HepG2 (cell line): ENCODE results near the gene MIDN. TPM values are rescaled to one million over a fixed set of nuclear protein-coding genes. Genes with fewer than 3 reads are reported as not detected.
A peak's percentile ranks its signal among the peaks of the same experiment; 100 is the strongest.

Source experiments
- CCAR2 ChIP-seq: fragments of 200-400 bp; formaldehyde crosslinking; optimal IDR thresholded peaks from 2 replicates; pipeline ENCODE3; 2018; ENCODE audit warnings: low read depth, mild to moderate bottlenecking, low read length, moderate library complexity
- CCDC6 ChIP-seq: sonication (generic); formaldehyde crosslinking; IDR thresholded peaks from 2 replicates; pipeline ENCODE4 v1.8.1; 2022; ENCODE audit warnings: mild to moderate bottlenecking, missing genetic modification reagents, moderate library complexity
- KLF16 ChIP-seq, 2 experiments: sonication (generic) in 1 of 2; formaldehyde crosslinking in 1 of 2; IDR thresholded peaks; 2 replicates each; pipeline versions ENCODE4 v1.6.1 to v1.8.0; 2016 to 2023; ENCODE audit warnings: missing genetic modification reagents in 2 of 2, missing compliant biosample characterization in 1 of 2
- NFE2L1 ChIP-seq: sonication (generic); formaldehyde crosslinking; IDR thresholded peaks from 2 replicates; pipeline ENCODE4 v1.4.0; 2020; ENCODE audit warnings: missing genetic modification reagents, mild to moderate bottlenecking, borderline replicate concordance
- PHF20 ChIP-seq: sonication (generic); formaldehyde crosslinking; IDR thresholded peaks from 2 replicates; pipeline ENCODE4 v1.5.0; 2020; ENCODE audit warnings: mild to moderate bottlenecking, missing genetic modification reagents
- SMC3 ChIP-seq: IDR thresholded peaks from 2 replicates; pipeline ENCODE4 v1.6.1; 2011; ENCODE audit warnings: low read length, improper control_type of control experiment
- ZNF101 ChIP-seq: sonication (generic); formaldehyde crosslinking; IDR thresholded peaks from 2 replicates; pipeline ENCODE4 v1.4.0; 2020; ENCODE audit warnings: mild to moderate bottlenecking, low read depth, missing genetic modification reagents, borderline replicate concordance
- ZNF33A ChIP-seq: sonication (generic); formaldehyde crosslinking; IDR thresholded peaks from 2 replicates; pipeline ENCODE4 v1.5.1; 2020; ENCODE audit warnings: missing genetic modification reagents, mild to moderate bottlenecking, moderate library complexity, borderline replicate concordance
- ZNF446 ChIP-seq: sonication (generic); formaldehyde crosslinking; IDR thresholded peaks from 2 replicates; pipeline ENCODE4 v1.5.0; 2020; ENCODE audit warnings: mild to moderate bottlenecking, missing genetic modification reagents
- ZNF614 ChIP-seq: IDR thresholded peaks from 2 replicates; pipeline ENCODE4 v1.6.1; 2018; ENCODE audit warnings: missing biosample characterization, missing genetic modification reagents, inconsistent platforms, borderline replicate concordance
- ZSCAN9 ChIP-seq: IDR thresholded peaks from 2 replicates; pipeline ENCODE4 v1.6.1; 2016; ENCODE audit warnings: borderline replicate concordance
- polyA plus RNA-seq, 8 experiments: library from polyadenylated mRNA; depleted of rRNA in 3 of 8; stranded (reverse) in 7 of 8; unstranded in 1 of 8; fragments of >200 nt; fragmentation: Illumina TruSeq in 4 of 8; extraction: Trizol in 4 of 8; gene quantifications; 2 replicates each; pipeline versions ENCODE4 v1.2.1 to v1.2.3, GENCODE V29; 2011 to 2016; ENCODE audit warnings: low read depth in 4 of 8, missing spikeins in 1 of 8, mixed read lengths in 1 of 8; ENCODE audit not compliant: insufficient read depth in 1 of 8
- total RNA-seq, 5 experiments: library from RNA; depleted of rRNA; stranded (reverse); fragments of >200 nt; fragmentation: Illumina TruSeq; extraction: Trizol; gene quantifications; 2 replicates each; pipeline ENCODE4 v1.2.3, GENCODE V29; 2016; ENCODE audit warnings: low read depth in 1 of 5
- TF ChIP-seq, protein P1 (sequence below): sonication (generic); formaldehyde crosslinking; IDR thresholded peaks from 2 replicates; pipeline ENCODE4 v1.4.0; 2020; ENCODE audit warnings: missing genetic modification reagents
- TF ChIP-seq, protein P2 (sequence below): sonication (generic); formaldehyde crosslinking; IDR thresholded peaks from 2 replicates; pipeline ENCODE4 v1.4.0; 2020; ENCODE audit warnings: missing genetic modification reagents, borderline replicate concordance
- TF ChIP-seq, protein P3 (sequence below): IDR thresholded peaks from 2 replicates; pipeline ENCODE4 v1.6.1; 2016; ENCODE audit warnings: low read depth, control low read depth
- TF ChIP-seq, protein P4 (sequence below): sonication (generic); formaldehyde crosslinking; IDR thresholded peaks from 2 replicates; pipeline ENCODE4 v1.5.0; 2020; ENCODE audit warnings: mild to moderate bottlenecking, missing genetic modification reagents

Gene MIDN
- total and polyA plus RNA-seq, 2 of the 13 experiments (the other 11 are each of a cell fraction or from before 2014, with no cell fraction given) = 8.4 to 18.0 TPM

DNA sequence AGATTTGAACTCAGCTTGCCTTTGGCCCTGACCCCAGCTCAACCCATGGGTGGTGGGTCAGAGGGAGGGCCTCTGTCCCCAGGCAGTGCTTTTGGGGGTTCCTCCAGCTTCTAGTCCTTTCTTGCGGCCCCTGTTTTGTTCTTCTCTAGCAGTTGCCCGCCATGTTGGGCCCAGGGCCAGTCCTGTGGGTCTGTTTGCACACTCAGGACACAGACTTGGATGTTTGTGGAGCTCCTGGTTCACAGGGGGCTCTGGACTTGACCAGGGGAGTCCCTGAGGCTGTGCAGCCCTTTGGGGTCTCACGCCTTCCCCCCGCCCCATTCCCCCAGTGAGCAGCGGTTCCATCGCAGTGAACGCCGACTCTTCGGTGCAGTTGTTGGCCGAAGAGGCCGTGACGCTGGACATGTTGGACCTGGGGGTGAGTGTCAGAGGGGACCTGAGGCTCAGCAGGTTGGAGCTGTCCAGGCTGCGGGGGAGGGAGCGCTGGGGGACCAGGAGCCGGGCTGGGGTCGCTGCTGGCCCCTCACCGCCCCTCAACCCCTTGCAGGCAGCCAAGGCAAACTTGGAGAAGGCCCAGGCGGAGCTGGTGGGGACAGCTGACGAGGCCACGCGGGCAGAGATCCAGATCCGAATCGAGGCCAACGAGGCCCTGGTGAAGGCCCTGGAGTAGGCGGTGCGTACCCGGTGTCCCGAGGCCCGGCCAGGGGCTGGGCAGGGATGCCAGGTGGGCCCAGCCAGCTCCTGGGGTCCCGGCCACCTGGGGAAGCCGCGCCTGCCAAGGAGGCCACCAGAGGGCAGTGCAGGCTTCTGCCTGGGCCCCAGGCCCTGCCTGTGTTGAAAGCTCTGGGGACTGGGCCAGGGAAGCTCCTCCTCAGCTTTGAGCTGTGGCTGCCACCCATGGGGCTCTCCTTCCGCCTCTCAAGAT is 4.4 kb upstream of the MIDN start (continued):
- TF ChIP-seq, protein P1, sequence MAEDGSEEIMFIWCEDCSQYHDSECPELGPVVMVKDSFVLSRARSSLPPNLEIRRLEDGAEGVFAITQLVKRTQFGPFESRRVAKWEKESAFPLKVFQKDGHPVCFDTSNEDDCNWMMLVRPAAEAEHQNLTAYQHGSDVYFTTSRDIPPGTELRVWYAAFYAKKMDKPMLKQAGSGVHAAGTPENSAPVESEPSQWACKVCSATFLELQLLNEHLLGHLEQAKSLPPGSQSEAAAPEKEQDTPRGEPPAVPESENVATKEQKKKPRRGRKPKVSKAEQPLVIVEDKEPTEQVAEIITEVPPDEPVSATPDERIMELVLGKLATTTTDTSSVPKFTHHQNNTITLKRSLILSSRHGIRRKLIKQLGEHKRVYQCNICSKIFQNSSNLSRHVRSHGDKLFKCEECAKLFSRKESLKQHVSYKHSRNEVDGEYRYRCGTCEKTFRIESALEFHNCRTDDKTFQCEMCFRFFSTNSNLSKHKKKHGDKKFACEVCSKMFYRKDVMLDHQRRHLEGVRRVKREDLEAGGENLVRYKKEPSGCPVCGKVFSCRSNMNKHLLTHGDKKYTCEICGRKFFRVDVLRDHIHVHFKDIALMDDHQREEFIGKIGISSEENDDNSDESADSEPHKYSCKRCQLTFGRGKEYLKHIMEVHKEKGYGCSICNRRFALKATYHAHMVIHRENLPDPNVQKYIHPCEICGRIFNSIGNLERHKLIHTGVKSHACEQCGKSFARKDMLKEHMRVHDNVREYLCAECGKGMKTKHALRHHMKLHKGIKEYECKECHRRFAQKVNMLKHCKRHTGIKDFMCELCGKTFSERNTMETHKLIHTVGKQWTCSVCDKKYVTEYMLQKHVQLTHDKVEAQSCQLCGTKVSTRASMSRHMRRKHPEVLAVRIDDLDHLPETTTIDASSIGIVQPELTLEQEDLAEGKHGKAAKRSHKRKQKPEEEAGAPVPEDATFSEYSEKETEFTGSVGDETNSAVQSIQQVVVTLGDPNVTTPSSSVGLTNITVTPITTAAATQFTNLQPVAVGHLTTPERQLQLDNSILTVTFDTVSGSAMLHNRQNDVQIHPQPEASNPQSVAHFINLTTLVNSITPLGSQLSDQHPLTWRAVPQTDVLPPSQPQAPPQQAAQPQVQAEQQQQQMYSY (CRISPR knock-in tag) = no peak; the same call in 1 of the 2 replicates
- TF ChIP-seq ZSCAN9 (CRISPR knock-in tag) = no peak
- TF ChIP-seq, protein P2, sequence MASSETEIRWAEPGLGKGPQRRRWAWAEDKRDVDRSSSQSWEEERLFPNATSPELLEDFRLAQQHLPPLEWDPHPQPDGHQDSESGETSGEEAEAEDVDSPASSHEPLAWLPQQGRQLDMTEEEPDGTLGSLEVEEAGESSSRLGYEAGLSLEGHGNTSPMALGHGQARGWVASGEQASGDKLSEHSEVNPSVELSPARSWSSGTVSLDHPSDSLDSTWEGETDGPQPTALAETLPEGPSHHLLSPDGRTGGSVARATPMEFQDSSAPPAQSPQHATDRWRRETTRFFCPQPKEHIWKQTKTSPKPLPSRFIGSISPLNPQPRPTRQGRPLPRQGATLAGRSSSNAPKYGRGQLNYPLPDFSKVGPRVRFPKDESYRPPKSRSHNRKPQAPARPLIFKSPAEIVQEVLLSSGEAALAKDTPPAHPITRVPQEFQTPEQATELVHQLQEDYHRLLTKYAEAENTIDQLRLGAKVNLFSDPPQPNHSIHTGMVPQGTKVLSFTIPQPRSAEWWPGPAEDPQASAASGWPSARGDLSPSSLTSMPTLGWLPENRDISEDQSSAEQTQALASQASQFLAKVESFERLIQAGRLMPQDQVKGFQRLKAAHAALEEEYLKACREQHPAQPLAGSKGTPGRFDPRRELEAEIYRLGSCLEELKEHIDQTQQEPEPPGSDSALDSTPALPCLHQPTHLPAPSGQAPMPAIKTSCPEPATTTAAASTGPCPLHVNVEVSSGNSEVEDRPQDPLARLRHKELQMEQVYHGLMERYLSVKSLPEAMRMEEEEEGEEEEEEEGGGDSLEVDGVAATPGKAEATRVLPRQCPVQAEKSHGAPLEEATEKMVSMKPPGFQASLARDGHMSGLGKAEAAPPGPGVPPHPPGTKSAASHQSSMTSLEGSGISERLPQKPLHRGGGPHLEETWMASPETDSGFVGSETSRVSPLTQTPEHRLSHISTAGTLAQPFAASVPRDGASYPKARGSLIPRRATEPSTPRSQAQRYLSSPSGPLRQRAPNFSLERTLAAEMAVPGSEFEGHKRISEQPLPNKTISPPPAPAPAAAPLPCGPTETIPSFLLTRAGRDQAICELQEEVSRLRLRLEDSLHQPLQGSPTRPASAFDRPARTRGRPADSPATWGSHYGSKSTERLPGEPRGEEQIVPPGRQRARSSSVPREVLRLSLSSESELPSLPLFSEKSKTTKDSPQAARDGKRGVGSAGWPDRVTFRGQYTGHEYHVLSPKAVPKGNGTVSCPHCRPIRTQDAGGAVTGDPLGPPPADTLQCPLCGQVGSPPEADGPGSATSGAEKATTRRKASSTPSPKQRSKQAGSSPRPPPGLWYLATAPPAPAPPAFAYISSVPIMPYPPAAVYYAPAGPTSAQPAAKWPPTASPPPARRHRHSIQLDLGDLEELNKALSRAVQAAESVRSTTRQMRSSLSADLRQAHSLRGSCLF (CRISPR knock-in tag) = no peak
- no peak for TF ChIP-seq ZNF33A (CRISPR knock-in tag)
- TF ChIP-seq, protein P3, sequence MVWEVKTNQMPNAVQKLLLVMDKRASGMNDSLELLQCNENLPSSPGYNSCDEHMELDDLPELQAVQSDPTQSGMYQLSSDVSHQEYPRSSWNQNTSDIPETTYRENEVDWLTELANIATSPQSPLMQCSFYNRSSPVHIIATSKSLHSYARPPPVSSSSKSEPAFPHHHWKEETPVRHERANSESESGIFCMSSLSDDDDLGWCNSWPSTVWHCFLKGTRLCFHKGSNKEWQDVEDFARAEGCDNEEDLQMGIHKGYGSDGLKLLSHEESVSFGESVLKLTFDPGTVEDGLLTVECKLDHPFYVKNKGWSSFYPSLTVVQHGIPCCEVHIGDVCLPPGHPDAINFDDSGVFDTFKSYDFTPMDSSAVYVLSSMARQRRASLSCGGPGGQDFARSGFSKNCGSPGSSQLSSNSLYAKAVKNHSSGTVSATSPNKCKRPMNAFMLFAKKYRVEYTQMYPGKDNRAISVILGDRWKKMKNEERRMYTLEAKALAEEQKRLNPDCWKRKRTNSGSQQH (CRISPR knock-in tag) = peak; percentile 44; the same call in 1 of the 2 replicates
- TF ChIP-seq NFE2L1 (CRISPR knock-in tag) = no peak
- TF ChIP-seq, protein P4, sequence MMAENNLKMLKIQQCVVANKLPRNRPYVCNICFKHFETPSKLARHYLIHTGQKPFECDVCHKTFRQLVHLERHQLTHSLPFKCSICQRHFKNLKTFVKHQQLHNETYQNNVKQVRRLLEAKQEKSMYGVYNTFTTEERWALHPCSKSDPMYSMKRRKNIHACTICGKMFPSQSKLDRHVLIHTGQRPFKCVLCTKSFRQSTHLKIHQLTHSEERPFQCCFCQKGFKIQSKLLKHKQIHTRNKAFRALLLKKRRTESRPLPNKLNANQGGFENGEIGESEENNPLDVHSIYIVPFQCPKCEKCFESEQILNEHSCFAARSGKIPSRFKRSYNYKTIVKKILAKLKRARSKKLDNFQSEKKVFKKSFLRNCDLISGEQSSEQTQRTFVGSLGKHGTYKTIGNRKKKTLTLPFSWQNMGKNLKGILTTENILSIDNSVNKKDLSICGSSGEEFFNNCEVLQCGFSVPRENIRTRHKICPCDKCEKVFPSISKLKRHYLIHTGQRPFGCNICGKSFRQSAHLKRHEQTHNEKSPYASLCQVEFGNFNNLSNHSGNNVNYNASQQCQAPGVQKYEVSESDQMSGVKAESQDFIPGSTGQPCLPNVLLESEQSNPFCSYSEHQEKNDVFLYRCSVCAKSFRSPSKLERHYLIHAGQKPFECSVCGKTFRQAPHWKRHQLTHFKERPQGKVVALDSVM (CRISPR knock-in tag) = no peak
- no peak for TF ChIP-seq CCDC6 (CRISPR knock-in tag)
- 0 out of 2 replicates have a peak, but pooled peaks have one; percentile 12 for TF ChIP-seq PHF20 (CRISPR knock-in tag)
- TF ChIP-seq CCAR2 = no peak
- TF ChIP-seq ZNF446 = 0 out of 2 replicates have a peak, but pooled peaks have one; percentile 35
- no peak for TF ChIP-seq KLF16 (CRISPR knock-in tag; IDR thresholded peaks at IDR 0.05)
- peak; percentile 60; the same call in 1 of the 2 replicates for TF ChIP-seq SMC3
- no peak for TF ChIP-seq ZNF101 (CRISPR knock-in tag)
- no peak for TF ChIP-seq ZNF614 (CRISPR knock-in tag)
